A673 (cell line): Measurements from ENCODE around the gene WDR54.

Experiments used
- CTCF ChIP-seq: fragments of 300-800, 200-600 bp; sonication (generic); conservative IDR thresholded peaks from 2 replicates; pipeline ENCODE4 v1.5.1; 2017; ENCODE audit warnings: low read depth, mild to moderate bottlenecking, antibody characterized with exemption, low read length, moderate library complexity, mixed read lengths
- EZH2 ChIP-seq: fragments of 200-600 bp; sonication (generic); IDR thresholded peaks from 2 replicates; pipeline ENCODE4 v1.6.1; 2017; ENCODE audit warnings: borderline replicate concordance, low read depth, mild to moderate bottlenecking, mixed read lengths, antibody characterized with exemption, low read length; ENCODE audit not compliant: poor library complexity, severe bottlenecking

GRCh38 chr2:74383254-74383653 is 38.3 kb upstream of the WDR54 start:
- TF ChIP-seq EZH2 (no peak), CTCF (no peak)
